Astrocyte (in vitro differentiated cells and primary cell): Measurements from ENCODE around the gene LRRC8A.

Experiments
- CTCF ChIP-seq: IDR thresholded peaks from 2 replicates; pipeline ENCODE4 v1.5.1; 2011; ENCODE audit warnings: low read depth, mild to moderate bottlenecking, inconsistent platforms, low read length, moderate library complexity; ENCODE audit not compliant: insufficient read depth
- EZH2 ChIP-seq: IDR thresholded peaks from 2 replicates; pipeline ENCODE4 v1.6.1; 2012; ENCODE audit warnings: mild to moderate bottlenecking, low read length, inconsistent platforms; ENCODE audit not compliant: insufficient read depth

GRCh38 chr9:128836509-128837145 lies 45.3 kb upstream of the LRRC8A start:
- TF ChIP-seq CTCF (no peak), EZH2 (no peak)
